Astrocyte (in vitro differentiated cells and primary cell): ENCODE data around the gene SRI. TPM values are rescaled to one million over a fixed set of nuclear protein-coding genes. Genes with fewer than 3 reads are reported as not detected.

ENCODE experiments used
- DNase-seq: peaks from one replicate; pipeline ENCODE4 v3.0.0-alpha.2; 2010; ENCODE audit warnings: low read depth
- FAIRE-seq: peaks from 2 replicates; lab custom pipeline; 2011; peaks lifted over from hg19 to GRCh38; lab: Jason Lieb, UNC
- H2AFZ ChIP-seq: 2 replicates; pipeline ENCODE4 v1.6.0; 2012; ENCODE audit warnings: low read depth, low read length, inconsistent platforms
- H3K27ac ChIP-seq: 2 replicates; pipeline ENCODE4 v1.5.1; 2011; ENCODE audit warnings: low read depth, low read length, inconsistent platforms
- H3K27me3 ChIP-seq: 2 replicates; pipeline ENCODE4 v1.6.0; 2011; ENCODE audit warnings: low read length, inconsistent platforms; ENCODE audit not compliant: insufficient read depth
- H3K36me3 ChIP-seq: 2 replicates; pipeline ENCODE4 v1.5.1; 2011; ENCODE audit warnings: low read length, inconsistent platforms; ENCODE audit not compliant: insufficient read depth
- H3K4me1 ChIP-seq: 2 replicates; pipeline ENCODE4 v1.5.1; 2011; ENCODE audit warnings: low read length, inconsistent platforms; ENCODE audit not compliant: insufficient read depth
- H3K4me2 ChIP-seq: 2 replicates; pipeline ENCODE4 v1.6.0; 2012; ENCODE audit warnings: low read length, inconsistent platforms
- H3K4me3 ChIP-seq: 2 replicates; pipeline ENCODE4 v1.5.1; 2011; ENCODE audit warnings: low read depth, mild to moderate bottlenecking, low read length, inconsistent platforms; ENCODE audit not compliant: insufficient read depth
- H3K79me2 ChIP-seq: 2 replicates; pipeline ENCODE4 v1.6.0; 2012; ENCODE audit warnings: mild to moderate bottlenecking, low read length, inconsistent platforms; ENCODE audit not compliant: insufficient read depth
- H3K9ac ChIP-seq: 2 replicates; pipeline ENCODE4 v1.6.0; 2012; ENCODE audit warnings: mild to moderate bottlenecking, low read length, inconsistent platforms
- H3K9me3 ChIP-seq: 2 replicates; pipeline ENCODE4 v1.5.1; 2012; ENCODE audit warnings: low read depth, mild to moderate bottlenecking, low read length, inconsistent platforms; ENCODE audit not compliant: insufficient read depth
- H4K20me1 ChIP-seq: 2 replicates; pipeline ENCODE4 v1.6.0; 2012; ENCODE audit warnings: low read length, inconsistent platforms; ENCODE audit not compliant: insufficient read depth
- H3K27ac Mint-ChIP-seq: one replicate; pipeline ENCODE4 v1.8.0; 2021; ENCODE audit warnings: mild to moderate bottlenecking, mixed read lengths; ENCODE audit not compliant: unreplicated experiment
- H3K27me3 Mint-ChIP-seq: one replicate; pipeline ENCODE4 v1.8.0; 2021; ENCODE audit warnings: low read depth, mixed read lengths; ENCODE audit not compliant: unreplicated experiment
- H3K36me3 Mint-ChIP-seq: one replicate; pipeline ENCODE4 v1.8.0; 2021; ENCODE audit warnings: low read depth, mixed read lengths; ENCODE audit not compliant: unreplicated experiment
- H3K4me1 Mint-ChIP-seq: one replicate; pipeline ENCODE4 v1.8.0; 2021; ENCODE audit warnings: low read depth, mixed read lengths; ENCODE audit not compliant: unreplicated experiment
- H3K4me3 Mint-ChIP-seq: one replicate; pipeline ENCODE4 v1.8.0; 2021; ENCODE audit warnings: mild to moderate bottlenecking, moderate library complexity, mixed read lengths; ENCODE audit not compliant: unreplicated experiment
- H3K9me3 Mint-ChIP-seq: one replicate; pipeline ENCODE4 v1.8.0; 2021; ENCODE audit warnings: mild to moderate bottlenecking, mixed read lengths; ENCODE audit not compliant: unreplicated experiment
- EZH2 ChIP-seq: IDR thresholded peaks from 2 replicates; pipeline ENCODE4 v1.6.1; 2012; ENCODE audit warnings: mild to moderate bottlenecking, low read length, inconsistent platforms; ENCODE audit not compliant: insufficient read depth
- total RNA-seq: library from RNA; stranded (reverse); gene quantifications from 2 replicates; pipeline ENCODE4 v1.2.1, GENCODE V29; 2021
- TF ChIP-seq, protein P1 (sequence below): IDR thresholded peaks from 2 replicates; pipeline ENCODE4 v1.5.1; 2011; ENCODE audit warnings: low read depth, mild to moderate bottlenecking, inconsistent platforms, low read length, moderate library complexity; ENCODE audit not compliant: insufficient read depth

The SRI gene
- total RNA-seq, 1 donor from 2014 or later, result 139 TPM

DNA sequence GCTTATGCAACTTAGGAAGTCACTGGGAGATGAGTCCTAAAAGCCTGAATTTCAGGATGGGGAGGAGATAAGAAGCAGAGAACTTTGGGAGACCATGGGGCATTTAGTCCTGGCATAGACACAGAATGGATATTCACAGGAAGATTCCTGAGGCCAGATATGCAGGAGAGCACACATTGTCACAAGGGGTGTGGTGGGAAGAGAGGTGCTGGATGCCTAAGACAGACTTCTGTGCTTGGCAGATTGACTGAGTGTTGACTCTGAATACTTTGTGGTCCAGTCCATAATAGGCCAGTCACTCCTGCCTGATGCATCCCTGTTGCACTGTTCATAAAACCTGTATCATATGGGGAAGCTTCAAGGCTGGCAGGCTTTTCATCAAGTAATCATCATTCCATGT, 18.5 kb downstream of the SRI start:
- Histone ChIP-seq H3K4me2 (no peak overlapping the region), H3K9me3 (no peaks in the 10 kb centered on the region), H3K27me3 (no peaks in the 10 kb centered on the region), H3K27ac (no peak overlapping the region), H3K4me3 (no peak overlapping the region), H3K9ac (no peak overlapping the region), H3K4me1 (no peaks in the 10 kb centered on the region), H3K79me2 (no peaks in the 10 kb centered on the region), H2AFZ (no peak overlapping the region), H3K36me3 (peaks cover 24% of the 10 kb centered on the region), H4K20me1 (no peaks in the 10 kb centered on the region)
- peaks cover 2% of the 10 kb centered on the region for H3K9me3 Mint-ChIP-seq
- no peak overlapping the region for H3K4me3 Mint-ChIP-seq
- no peak for DNase-seq
- H3K4me1 Mint-ChIP-seq, result no peaks in the 10 kb centered on the region
- no peaks in the 10 kb centered on the region for H3K27me3 Mint-ChIP-seq
- no peak overlapping the region for H3K27ac Mint-ChIP-seq
- H3K36me3 Mint-ChIP-seq, result peaks cover 7% of the 10 kb centered on the region
- no peak for FAIRE-seq
- TF ChIP-seq EZH2, result no peak
- TF ChIP-seq, protein P1, sequence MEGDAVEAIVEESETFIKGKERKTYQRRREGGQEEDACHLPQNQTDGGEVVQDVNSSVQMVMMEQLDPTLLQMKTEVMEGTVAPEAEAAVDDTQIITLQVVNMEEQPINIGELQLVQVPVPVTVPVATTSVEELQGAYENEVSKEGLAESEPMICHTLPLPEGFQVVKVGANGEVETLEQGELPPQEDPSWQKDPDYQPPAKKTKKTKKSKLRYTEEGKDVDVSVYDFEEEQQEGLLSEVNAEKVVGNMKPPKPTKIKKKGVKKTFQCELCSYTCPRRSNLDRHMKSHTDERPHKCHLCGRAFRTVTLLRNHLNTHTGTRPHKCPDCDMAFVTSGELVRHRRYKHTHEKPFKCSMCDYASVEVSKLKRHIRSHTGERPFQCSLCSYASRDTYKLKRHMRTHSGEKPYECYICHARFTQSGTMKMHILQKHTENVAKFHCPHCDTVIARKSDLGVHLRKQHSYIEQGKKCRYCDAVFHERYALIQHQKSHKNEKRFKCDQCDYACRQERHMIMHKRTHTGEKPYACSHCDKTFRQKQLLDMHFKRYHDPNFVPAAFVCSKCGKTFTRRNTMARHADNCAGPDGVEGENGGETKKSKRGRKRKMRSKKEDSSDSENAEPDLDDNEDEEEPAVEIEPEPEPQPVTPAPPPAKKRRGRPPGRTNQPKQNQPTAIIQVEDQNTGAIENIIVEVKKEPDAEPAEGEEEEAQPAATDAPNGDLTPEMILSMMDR, result no peak

DNA sequence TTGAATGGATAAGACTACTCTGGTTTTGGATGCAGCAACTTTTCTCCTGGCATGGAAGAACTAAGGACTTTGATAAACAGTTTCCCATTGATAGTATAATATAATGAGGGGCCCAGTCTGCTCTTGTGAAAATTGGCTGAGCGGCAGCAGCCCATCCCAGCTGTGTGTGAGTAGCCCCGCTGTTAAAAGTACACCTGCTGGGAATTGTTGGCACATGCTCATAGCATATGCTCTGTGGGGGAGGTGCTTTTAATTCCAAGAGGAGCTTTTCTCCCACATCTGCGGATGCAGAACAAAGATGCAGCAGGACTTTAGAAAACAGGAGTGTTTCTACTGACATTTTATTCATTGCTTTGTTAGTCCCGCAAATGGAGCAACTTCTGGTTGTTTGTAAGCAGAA, 19.0 kb downstream of the SRI start:
- Histone ChIP-seq H4K20me1 (no peaks in the 10 kb centered on the region), H3K4me1 (no peaks in the 10 kb centered on the region), H3K79me2 (no peaks in the 10 kb centered on the region), H3K27ac (no peak overlapping the region), H3K4me3 (no peak overlapping the region), H3K27me3 (no peaks in the 10 kb centered on the region), H3K9ac (no peak overlapping the region), H2AFZ (no peak overlapping the region), H3K36me3 (peaks cover 19% of the 10 kb centered on the region), H3K4me2 (no peak overlapping the region), H3K9me3 (no peaks in the 10 kb centered on the region)
- H3K27ac Mint-ChIP-seq, result no peak overlapping the region
- no peaks in the 10 kb centered on the region for H3K4me1 Mint-ChIP-seq
- H3K36me3 Mint-ChIP-seq, result peaks cover 7% of the 10 kb centered on the region
- peaks cover 2% of the 10 kb centered on the region for H3K9me3 Mint-ChIP-seq
- DNase-seq (no peak), FAIRE-seq (no peak)
- H3K4me3 Mint-ChIP-seq, result no peak overlapping the region
- no peaks in the 10 kb centered on the region for H3K27me3 Mint-ChIP-seq
- TF ChIP-seq, protein P1, result no peak
- TF ChIP-seq EZH2, result no peak

DNA sequence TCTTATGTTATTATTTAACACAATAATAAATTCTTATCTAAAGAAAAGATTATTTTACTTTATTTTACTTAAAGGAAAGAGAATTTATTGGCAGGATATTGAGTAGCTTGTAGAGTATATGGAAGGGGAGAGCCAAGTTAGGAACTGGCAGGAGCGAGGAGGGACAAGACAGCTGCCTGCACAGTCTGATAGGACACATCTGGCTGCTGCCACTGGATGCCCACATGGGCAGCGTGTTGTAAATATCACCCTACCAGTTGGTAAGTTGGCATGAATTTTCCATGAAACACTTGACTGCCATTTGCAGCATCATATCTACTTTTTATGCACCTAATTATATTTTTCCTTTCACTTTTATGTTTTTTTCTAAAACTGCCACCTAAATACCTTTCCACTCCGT, 19.6 kb downstream of the SRI start:
- no peaks in the 10 kb centered on the region for H3K4me1 ChIP-seq
- Mint-ChIP-seq H3K9me3 (peaks cover 2% of the 10 kb centered on the region), H3K27ac (no peak overlapping the region), H3K27me3 (no peaks in the 10 kb centered on the region), H3K36me3 (peaks cover 7% of the 10 kb centered on the region), H3K4me3 (no peak overlapping the region), H3K4me1 (no peaks in the 10 kb centered on the region)
- FAIRE-seq, result no peak
- no peak overlapping the region for H3K9ac ChIP-seq
- DNase-seq, result no peak
- no peak overlapping the region for H3K4me2 ChIP-seq
- no peak overlapping the region for H3K27ac ChIP-seq
- H3K79me2 ChIP-seq, result no peaks in the 10 kb centered on the region
- H2AFZ ChIP-seq, result no peak overlapping the region
- no peak overlapping the region for H3K4me3 ChIP-seq
- TF ChIP-seq, protein P1, result no peak
- TF ChIP-seq EZH2, result no peak
- H4K20me1 ChIP-seq, result no peaks in the 10 kb centered on the region
- no peaks in the 10 kb centered on the region for H3K9me3 ChIP-seq
- no peaks in the 10 kb centered on the region for H3K27me3 ChIP-seq
- H3K36me3 ChIP-seq, result peaks cover 15% of the 10 kb centered on the region
